GM21447 (cell line): Measurements from ENCODE around the gene RB1.

ENCODE experiments used
- ATAC-seq: cut with Tn5 transposase; IDR thresholded peaks from one replicate; pipeline ENCODE4 v1.9.1; 2021; ENCODE audit not compliant: unreplicated experiment

RB1 gene

GRCh38 chr13:48303359-48304142 lies at the start of gene RB1:
RB1 (plus strand) TSS chr13:48303751; CDS start chr13:48303913, 162 bp downstream.
- ATAC-seq, result peak; percentile 67

- no peak for ATAC-seq
Observed at GRCh38 chr13:48253849-48254248, 49.7 kb upstream of the RB1 start.

GRCh38 chr13:48255090-48255489 lies 48.5 kb upstream of the RB1 start:
- no peak for ATAC-seq

GRCh38 chr13:48255954-48256353 lies 47.6 kb upstream of the RB1 start:
- ATAC-seq, result no peak

- ATAC-seq, result no peak
Observed at GRCh38 chr13:48258002-48258401, 45.5 kb upstream of the RB1 start.

GRCh38 chr13:48258430-48258829 lies 45.1 kb upstream of the RB1 start:
- ATAC-seq, result no peak

- no peak for ATAC-seq
Observed at GRCh38 chr13:48260970-48261369, 42.6 kb upstream of the RB1 start.

- ATAC-seq, result no peak
Observed at GRCh38 chr13:48263196-48263595, 40.4 kb upstream of the RB1 start.

GRCh38 chr13:48264058-48264457 lies 39.5 kb upstream of the RB1 start:
- ATAC-seq, result no peak

GRCh38 chr13:48265217-48265815 lies 38.2 kb upstream of the RB1 start:
- ATAC-seq, result peak; percentile 81

GRCh38 chr13:48266150-48266549 lies 37.4 kb upstream of the RB1 start:
- no peak for ATAC-seq

- ATAC-seq, result no peak
Observed at GRCh38 chr13:48266701-48267639, 36.6 kb upstream of the RB1 start.

- ATAC-seq, result no peak
Observed at GRCh38 chr13:48268019-48268418, 35.5 kb upstream of the RB1 start.

- ATAC-seq, result no peak
Observed at GRCh38 chr13:48273346-48273745, 30.2 kb upstream of the RB1 start.

- ATAC-seq, result no peak
Observed at GRCh38 chr13:48275507-48275906, 28.0 kb upstream of the RB1 start.

GRCh38 chr13:48278806-48279205 lies 24.7 kb upstream of the RB1 start:
- ATAC-seq, result no peak

GRCh38 chr13:48281556-48281955 lies 22.0 kb upstream of the RB1 start:
- ATAC-seq, result no peak

- ATAC-seq, result no peak
Observed at GRCh38 chr13:48291730-48292129, 11.8 kb upstream of the RB1 start.

- ATAC-seq, result no peak
Observed at GRCh38 chr13:48292650-48293049, 10.9 kb upstream of the RB1 start.

GRCh38 chr13:48294653-48295052 lies 8.9 kb upstream of the RB1 start:
- no peak for ATAC-seq

GRCh38 chr13:48295271-48295670 lies 8.3 kb upstream of the RB1 start:
- ATAC-seq, result no peak

GRCh38 chr13:48296528-48296927 lies 7.0 kb upstream of the RB1 start:
- ATAC-seq, result no peak
